ENCODE data around the gene PPP1R27.

Gene PPP1R27

DNA sequence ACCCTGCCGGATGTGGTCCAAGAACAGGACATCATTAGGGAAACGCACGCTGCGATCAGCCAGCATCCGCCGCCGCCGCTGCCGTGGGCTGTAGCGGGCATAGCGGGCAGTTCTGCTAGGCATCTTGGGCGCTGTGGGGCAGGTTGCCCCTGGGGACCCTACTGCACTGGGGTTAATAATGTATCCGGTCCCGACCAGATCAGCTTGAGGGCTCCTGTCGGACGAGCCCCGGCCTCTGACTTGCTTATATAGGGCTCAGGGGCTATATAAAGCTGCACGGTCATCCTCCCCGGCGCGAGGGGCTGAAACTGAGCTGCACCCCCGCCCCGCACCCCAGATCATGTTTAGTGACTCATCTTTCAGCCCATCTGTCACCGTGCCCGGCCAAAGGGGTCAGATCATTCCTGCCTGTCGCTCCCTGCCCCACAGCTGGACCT lies at the start of gene PPP1R27:
Gene PPP1R27 (minus strand): TSS at position 220 of the 437 bp plus-strand sequence. CDS start 97 bp downstream, at position 123.
- no peak for DNase-seq

DNA sequence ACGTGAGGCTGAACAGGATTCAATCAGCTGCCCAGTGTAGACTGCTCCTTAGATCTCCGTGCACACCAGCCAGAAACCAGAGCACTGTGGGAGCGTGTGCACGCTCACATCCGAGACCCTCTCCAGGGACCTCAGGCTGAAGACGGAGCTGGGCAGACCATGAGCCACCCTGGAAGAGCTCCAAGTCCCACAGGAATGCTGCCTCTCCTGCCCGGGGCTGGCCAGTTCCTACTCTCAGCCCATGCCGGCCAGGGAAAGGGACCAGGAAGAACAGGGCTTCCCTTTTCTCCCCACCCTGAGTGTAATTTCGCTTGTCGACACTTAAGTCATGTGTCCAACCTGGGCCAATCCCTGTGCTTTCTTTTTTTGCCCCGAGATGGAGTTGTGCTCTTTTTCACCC lies 49.7 kb upstream of the PPP1R27 start:
- no peak for DNase-seq

GRCh38 chr17:81879121-81879520 lies 44.3 kb upstream of the PPP1R27 start:
- DNase-seq, result no peak

GRCh38 chr17:81878294-81878693 lies 43.4 kb upstream of the PPP1R27 start:
- no peak for DNase-seq

DNA sequence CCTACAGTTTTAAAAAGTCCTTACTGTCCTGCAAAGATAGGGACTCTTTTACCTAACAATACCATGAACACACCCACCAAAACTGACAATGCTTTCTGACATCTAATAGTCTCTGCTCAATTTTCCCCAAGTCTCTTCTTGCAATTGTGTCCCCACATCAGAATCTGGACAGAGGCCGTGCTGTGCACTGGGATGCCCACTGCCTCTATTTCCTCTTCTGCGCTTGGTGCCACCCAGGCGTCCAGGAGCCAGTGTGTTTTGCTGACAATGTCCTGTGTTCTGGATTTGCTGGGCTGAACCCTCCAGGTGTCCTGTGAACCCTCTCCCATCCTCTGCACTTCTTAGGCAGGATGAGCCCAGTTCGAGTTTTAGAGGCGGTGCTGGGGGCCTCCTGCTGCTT lies 42.7 kb upstream of the PPP1R27 start:
- no peak for DNase-seq

- peak; percentile 96 for DNase-seq
Measured at GRCh38 chr17:81871387-81872230, 36.8 kb upstream of the PPP1R27 start.

- DNase-seq, result no peak
Measured at GRCh38 chr17:81870981-81871386, 36.1 kb upstream of the PPP1R27 start, which contains the start of gene ARHGDIA. ARHGDIA (minus strand) TSS chr17:81871337; CDS start chr17:81869930, 1,407 bp downstream.

GRCh38 chr17:81870131-81870980 lies 35.5 kb upstream of the PPP1R27 start:
- peak; percentile 45 for DNase-seq

- peak; percentile 45 for DNase-seq
Measured at GRCh38 chr17:81869221-81870130, 34.6 kb upstream of the PPP1R27 start.

DNA sequence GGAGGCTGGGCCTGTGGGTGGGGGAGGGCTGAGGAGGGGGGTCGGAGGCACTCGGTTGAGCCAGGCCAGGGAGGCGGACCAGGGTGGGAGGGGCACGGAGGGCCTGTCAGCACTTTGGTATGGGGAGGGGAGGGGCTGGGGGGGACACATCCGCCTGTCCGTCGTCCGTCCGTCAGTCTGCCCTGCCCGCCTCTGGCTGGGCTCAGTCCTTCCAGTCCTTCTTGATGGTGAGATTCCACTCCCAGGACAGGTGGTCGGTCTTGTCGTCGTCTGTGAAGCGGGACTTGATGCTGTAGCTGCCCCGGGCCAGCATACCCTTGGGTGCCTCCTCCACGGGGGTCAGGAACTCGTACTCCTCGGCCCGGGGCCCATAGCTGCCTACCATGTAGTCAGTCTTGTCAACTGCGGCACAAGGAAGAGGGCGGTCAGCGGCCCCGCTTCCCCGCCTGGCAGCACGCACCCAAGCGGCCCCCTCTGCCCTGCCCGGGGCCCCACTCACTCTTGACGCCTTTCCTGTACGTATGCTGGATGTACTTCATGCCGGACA lies 33.9 kb upstream of the PPP1R27 start:
- no peak for DNase-seq

GRCh38 chr17:81867991-81868673 lies 33.3 kb upstream of the PPP1R27 start:
- DNase-seq, result no peak

GRCh38 chr17:81867170-81867990 lies 32.5 kb upstream of the PPP1R27 start:
- no peak for DNase-seq

DNA sequence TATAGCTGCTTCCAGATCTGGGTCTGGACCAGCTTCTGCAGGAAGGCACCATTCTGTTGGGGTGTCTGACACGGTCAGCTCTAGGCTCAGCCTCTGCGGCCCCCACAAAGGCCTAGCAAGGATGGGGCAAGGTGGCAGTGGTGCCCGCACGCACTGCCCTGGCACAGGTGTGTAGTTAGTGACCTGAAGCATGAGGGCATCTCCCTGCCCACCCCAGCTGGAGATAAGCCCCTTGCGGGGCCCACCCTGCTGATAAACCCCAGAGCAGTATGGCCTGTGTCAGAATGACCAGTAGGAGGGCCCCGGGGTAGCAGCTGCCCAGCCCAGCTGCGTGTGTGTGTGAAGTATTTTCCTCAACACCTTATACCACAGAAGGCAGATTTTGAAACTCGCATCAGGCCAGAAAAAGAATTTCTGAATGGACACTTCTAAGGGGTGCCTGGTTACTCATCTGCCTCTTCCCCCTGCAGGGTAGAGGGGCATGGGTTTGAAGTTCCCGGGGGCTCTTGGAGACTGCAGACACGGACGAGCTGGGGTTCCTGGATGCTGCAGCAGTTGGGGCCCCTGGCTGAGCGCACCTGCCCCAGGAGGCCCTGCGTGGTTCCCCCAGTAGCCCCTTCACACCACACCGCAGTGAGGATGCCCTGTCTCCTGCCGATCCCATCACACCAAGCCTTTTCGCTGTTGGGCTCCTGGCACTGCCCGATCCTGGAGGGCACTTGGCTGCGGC lies 31.8 kb upstream of the PPP1R27 start:
- no peak for DNase-seq

DNA sequence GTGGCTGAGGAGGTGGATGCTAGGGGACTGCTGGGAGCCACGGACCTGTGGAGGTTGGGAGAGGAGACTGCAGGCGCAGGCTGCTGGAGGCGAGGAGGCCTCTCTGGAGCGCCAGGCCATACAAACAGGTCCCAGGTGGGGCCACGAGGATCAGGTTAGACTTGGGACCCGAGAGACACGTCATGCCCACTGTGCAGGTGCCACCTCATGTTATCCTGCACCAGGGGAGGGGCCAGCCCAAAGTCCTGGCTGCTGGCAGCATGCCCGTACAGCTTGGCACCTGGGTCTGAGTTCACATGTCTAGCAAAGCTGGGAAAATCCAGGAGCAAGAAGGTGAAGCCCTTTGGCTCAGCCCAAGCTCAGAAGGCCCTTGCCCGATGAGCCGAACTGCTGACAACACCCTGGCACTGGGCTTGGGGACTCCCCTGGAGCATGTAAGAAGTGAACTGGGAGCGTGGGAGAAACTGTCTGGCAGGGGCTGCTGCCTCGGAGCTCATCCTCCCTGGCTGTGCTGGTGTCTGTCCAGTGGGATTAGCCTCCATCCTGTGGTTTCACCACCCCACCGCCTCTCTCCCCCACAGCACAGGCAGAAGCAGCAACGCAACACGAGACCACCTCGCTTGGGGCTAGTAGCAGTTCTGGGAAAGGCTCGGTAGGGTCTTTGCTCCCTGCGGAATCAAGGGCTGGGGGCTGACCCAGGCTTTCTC lies 31.0 kb upstream of the PPP1R27 start:
- DNase-seq, result no peak

DNA sequence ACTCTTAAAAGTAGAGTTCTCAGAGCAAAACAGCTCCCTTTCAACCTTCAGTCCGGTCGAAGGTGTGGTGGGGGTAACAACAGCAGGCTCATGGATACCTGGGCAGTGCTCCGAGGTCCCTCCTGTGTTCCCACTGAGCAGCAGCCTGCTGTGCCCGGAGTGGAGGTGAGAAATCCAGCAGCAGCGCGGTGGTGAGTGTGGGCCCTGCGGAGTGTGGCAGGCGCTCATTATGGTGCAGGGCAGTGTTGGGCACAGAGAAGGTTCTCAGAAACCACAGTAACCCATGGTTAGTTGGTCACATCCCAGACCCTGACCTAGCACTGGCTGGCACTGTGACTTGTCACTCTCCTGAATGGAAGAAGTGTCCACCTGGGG lies 30.5 kb upstream of the PPP1R27 start:
- no peak for DNase-seq

GRCh38 chr17:81863833-81864768 lies 29.3 kb upstream of the PPP1R27 start:
- DNase-seq, result no peak

DNA sequence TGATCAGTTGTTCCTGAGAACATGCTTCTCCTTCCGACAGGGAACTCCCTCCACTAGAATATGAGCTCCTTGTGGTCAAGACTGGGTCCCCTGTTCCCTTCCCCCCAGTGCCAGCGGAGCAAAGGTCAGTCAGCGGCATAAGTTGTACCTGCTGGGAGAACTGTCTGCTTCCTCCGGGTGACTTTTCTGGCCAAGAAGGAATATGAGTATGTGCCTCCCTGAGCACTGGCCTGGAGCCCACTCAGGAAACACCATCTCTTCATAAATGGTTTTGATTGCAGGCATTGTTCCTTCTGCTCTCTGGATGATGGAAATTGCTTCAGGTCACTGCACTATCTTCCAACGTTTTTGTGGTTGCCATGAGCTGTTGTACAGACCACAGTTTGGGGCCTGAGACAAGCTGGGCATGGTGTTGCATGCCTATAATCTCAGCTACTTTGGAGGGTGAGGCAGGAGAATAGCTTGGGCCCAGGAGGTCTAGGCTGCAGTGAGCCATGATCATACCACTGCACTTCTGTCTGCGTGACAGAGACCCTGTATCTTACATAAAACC lies 28.3 kb upstream of the PPP1R27 start:
- DNase-seq, result no peak

All from activated naive CD4-positive, alpha-beta T cell treated with anti-CD3 and anti-CD28 coated beads, Interleukin-2, amount 50 U/mL, for 16 hours (primary cell).